ENCODE results near the gene POLE4.

The POLE4 gene

GRCh38 chr2:74991977-74992376 lies 33.5 kb downstream of the POLE4 start:
- no peak for DNase-seq (ENCODE audit: low spot score in 2 of 2)
- H3K4me3 ChIP-seq = no peak overlapping the region
- H3K27me3 ChIP-seq (ENCODE audit: low read depth) = no peaks in the 10 kb centered on the region
- in situ Hi-C loops (cut with MboI; ENCODE audit: low sequenced_read_pairs) = no loop called here
- H3K36me3 ChIP-seq (replicated peaks) = no peaks in the 10 kb centered on the region
- peaks cover 16% of the 10 kb centered on the region for H3K4me1 ChIP-seq
- H3K9me3 ChIP-seq = no peaks in the 10 kb centered on the region

DNA sequence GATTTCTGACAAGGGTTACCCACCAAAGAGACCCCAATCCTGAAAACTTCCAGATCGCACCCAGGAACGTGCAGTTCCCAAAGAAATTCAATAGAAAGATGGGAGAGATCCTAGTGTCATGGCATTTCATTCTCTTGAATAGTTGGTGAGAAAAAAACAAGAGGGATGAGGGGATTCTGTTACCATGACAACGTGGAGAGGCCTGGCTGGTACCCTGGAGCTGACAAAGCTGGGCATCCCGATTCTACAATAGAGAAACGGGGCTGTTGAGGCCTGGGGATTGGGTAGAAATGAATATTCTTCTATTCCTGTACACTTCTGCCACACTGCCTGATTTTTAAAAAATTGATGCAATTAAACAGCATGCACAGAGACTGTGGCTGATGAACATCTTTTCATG lies 41.0 kb downstream of the POLE4 start:
- no peak overlapping the region for H3K4me3 ChIP-seq
- in situ Hi-C loops (cut with MboI; ENCODE audit: low sequenced_read_pairs) = no loop called here
- no peaks in the 10 kb centered on the region for H3K36me3 ChIP-seq (replicated peaks)
- H3K9me3 ChIP-seq = no peaks in the 10 kb centered on the region
- H3K27me3 ChIP-seq (ENCODE audit: low read depth) = no peaks in the 10 kb centered on the region
- DNase-seq (ENCODE audit: low spot score in 2 of 2) = no peak
- H3K4me1 ChIP-seq = peaks cover 10% of the 10 kb centered on the region

DNA sequence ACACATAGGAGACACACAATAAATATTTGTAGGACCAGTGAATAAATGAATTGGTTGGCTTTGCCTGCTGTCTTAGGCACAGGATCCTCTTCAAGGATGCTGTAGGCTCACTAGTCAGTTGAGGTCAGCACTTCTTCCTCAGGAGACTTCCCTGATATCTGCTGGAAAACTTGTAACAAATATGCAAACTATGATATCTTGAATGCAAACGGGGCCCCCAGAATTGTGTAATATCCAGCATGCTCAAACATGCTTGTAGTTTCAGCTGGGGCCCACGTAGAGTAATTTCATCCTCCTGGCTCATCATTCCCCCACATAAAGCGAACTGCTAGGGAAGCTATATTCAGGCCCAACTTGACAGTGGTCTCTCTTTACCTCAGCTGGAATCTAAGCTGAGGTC lies 43.6 kb downstream of the POLE4 start:
- Histone ChIP-seq H3K36me3 (replicated peaks) (no peaks in the 10 kb centered on the region), H3K4me1 (no peaks in the 10 kb centered on the region), H3K4me3 (no peak overlapping the region), H3K27me3 (ENCODE audit: low read depth) (no peaks in the 10 kb centered on the region), H3K9me3 (no peaks in the 10 kb centered on the region)
- in situ Hi-C loops (cut with MboI; ENCODE audit: low sequenced_read_pairs) = no loop called here
- DNase-seq (ENCODE audit: low spot score in 2 of 2) = no peak

- H3K9me3 ChIP-seq = no peaks in the 10 kb centered on the region
- H3K4me1 ChIP-seq = no peaks in the 10 kb centered on the region
- H3K27me3 ChIP-seq (ENCODE audit: low read depth) = no peaks in the 10 kb centered on the region
- no peaks in the 10 kb centered on the region for H3K36me3 ChIP-seq (replicated peaks)
- in situ Hi-C loops (cut with MboI; ENCODE audit: low sequenced_read_pairs) = no loop called here
- no peak overlapping the region for H3K4me3 ChIP-seq
- DNase-seq (ENCODE audit: low spot score in 2 of 2) = no peak
These were observed 44.8 kb downstream of the POLE4 start for GRCh38 chr2:75003276-75003675.

DNA sequence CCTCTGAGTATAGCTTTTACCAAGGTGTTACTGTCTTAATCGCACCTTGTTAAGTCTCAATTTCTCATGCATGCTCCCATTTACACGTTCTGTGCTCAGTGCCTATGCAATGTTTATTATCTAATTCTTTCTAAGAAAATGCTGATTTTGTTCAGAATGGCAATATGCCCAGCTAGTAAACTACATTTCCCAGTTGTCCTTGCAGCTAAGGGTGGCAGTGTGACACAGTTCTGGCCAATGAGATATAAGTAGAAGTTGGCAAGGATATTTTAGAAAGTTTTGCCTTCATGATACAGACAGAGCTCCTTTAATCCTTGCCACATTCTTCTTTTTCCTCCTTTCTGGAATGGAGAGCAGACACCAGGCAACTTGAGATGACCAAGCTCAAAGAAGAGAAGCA lies 45.3 kb downstream of the POLE4 start:
- Histone ChIP-seq H3K27me3 (ENCODE audit: low read depth) (no peaks in the 10 kb centered on the region), H3K9me3 (no peaks in the 10 kb centered on the region), H3K4me3 (no peak overlapping the region), H3K36me3 (replicated peaks) (no peaks in the 10 kb centered on the region), H3K4me1 (no peaks in the 10 kb centered on the region)
- no peak for DNase-seq (ENCODE audit: low spot score in 2 of 2)
- in situ Hi-C loops (cut with MboI; ENCODE audit: low sequenced_read_pairs) = no loop called here

DNA sequence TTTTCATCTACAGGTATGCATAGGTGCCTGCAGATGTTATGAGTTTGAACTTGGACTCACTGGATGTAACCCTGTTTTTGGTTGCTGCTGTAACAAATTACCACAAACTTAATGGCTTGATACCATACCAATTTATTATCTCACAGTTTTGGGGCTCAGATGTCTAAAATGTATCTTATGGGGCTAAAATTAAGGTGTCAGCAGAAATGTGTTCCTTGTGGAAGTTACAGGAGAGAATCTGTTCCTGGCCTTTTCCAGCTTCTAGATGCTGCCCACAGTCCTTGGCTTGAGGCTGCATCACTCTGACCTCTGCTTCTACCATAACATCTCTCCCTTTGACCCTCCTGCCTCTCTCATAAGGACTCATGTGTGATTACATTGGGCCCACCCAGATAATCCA lies 47.6 kb downstream of the POLE4 start:
- DNase-seq (ENCODE audit: low spot score in 2 of 2) = no peak
- no peak overlapping the region for H3K4me3 ChIP-seq
- H3K4me1 ChIP-seq = no peaks in the 10 kb centered on the region
- no peaks in the 10 kb centered on the region for H3K36me3 ChIP-seq (replicated peaks)
- in situ Hi-C loops (cut with MboI; ENCODE audit: low sequenced_read_pairs) = no loop called here
- H3K9me3 ChIP-seq = no peaks in the 10 kb centered on the region
- no peaks in the 10 kb centered on the region for H3K27me3 ChIP-seq (ENCODE audit: low read depth)

DNA sequence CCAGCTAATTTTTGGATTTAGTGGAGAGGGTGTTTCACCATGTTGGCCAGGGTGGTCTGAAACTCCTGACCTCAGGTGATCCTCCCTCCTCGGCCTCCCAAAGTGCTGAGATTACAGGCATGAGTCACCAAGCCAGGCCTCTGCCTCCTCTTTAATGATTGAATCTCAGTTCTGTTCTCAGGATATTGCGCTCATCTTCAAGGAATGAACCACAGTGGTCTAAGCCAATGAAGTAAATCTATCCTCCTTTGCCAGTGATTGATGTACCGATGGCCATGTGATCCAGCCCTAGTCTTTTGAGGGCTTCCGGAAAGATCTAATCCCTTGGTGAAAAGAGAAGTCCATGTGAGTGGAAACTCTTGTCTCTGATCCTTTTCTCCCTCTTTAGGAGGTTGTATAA lies 48.6 kb downstream of the POLE4 start:
- in situ Hi-C loops (cut with MboI; ENCODE audit: low sequenced_read_pairs) = no loop called here
- no peaks in the 10 kb centered on the region for H3K4me1 ChIP-seq
- no peak for DNase-seq (ENCODE audit: low spot score in 2 of 2)
- H3K9me3 ChIP-seq = no peaks in the 10 kb centered on the region
- no peaks in the 10 kb centered on the region for H3K27me3 ChIP-seq (ENCODE audit: low read depth)
- H3K4me3 ChIP-seq = no peak overlapping the region
- H3K36me3 ChIP-seq (replicated peaks) = no peaks in the 10 kb centered on the region

DNA sequence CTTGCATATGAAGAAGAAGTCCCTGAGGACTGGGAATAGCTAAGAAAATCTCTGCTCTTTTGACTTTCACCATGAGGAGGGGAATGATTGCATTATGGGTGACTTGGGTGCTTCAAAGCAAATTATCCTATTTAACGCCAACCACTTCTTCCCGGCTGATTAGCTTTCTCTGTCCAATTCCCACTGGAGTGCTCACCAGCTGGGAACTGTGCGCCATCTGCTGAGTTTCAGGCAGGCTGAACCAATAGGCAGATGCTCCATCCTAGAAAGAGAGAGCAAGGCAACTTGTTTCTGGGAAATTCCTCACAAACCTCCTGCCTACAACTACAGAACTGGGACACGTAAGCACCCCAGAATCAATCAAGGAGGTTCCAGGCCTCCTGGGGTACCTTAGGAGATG lies 49.4 kb downstream of the POLE4 start:
- no peak for DNase-seq (ENCODE audit: low spot score in 2 of 2)
- in situ Hi-C loops (cut with MboI; ENCODE audit: low sequenced_read_pairs) = no loop called here
- H3K27me3 ChIP-seq (ENCODE audit: low read depth) = no peaks in the 10 kb centered on the region
- H3K4me3 ChIP-seq = no peak overlapping the region
- H3K36me3 ChIP-seq (replicated peaks) = no peaks in the 10 kb centered on the region
- H3K9me3 ChIP-seq = no peaks in the 10 kb centered on the region
- H3K4me1 ChIP-seq = no peaks in the 10 kb centered on the region

- in situ Hi-C loops (cut with MboI; ENCODE audit: low sequenced_read_pairs) = no loop called here
- H3K9me3 ChIP-seq = no peaks in the 10 kb centered on the region
- no peaks in the 10 kb centered on the region for H3K36me3 ChIP-seq (replicated peaks)
- no peak overlapping the region for H3K4me3 ChIP-seq
- H3K4me1 ChIP-seq = no peaks in the 10 kb centered on the region
- no peak for DNase-seq (ENCODE audit: low spot score in 2 of 2)
- H3K27me3 ChIP-seq (ENCODE audit: low read depth) = no peaks in the 10 kb centered on the region
These were observed 52.1 kb downstream of the POLE4 start for GRCh38 chr2:75010571-75010970.

GRCh38 chr2:75012080-75012479 lies 53.6 kb downstream of the POLE4 start:
- H3K36me3 ChIP-seq (replicated peaks) = no peaks in the 10 kb centered on the region
- no peaks in the 10 kb centered on the region for H3K9me3 ChIP-seq
- no peaks in the 10 kb centered on the region for H3K27me3 ChIP-seq (ENCODE audit: low read depth)
- in situ Hi-C loops (cut with MboI; ENCODE audit: low sequenced_read_pairs) = no loop called here
- no peak for DNase-seq (ENCODE audit: low spot score in 2 of 2)
- no peak overlapping the region for H3K4me3 ChIP-seq
- H3K4me1 ChIP-seq = no peaks in the 10 kb centered on the region

DNA sequence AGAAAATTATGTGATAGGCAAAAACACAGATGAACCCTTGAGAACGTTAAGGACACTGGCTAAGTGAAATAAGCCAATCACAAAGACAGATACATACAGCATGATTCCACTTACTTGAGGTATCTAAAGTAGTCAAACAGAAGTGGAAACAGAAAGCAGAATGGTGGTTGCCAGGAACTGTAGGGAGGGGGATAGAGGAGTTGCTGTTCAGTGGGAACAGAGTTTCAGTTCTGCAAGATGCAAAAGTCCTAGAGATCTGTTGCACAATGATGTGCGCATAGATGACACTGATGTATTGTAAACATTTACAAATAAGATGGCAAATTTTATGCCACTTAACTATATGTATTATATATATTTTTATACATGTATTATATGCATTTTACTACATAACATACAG lies 59.7 kb downstream of the POLE4 start:
- Histone ChIP-seq H3K4me1 (peaks cover 17% of the 10 kb centered on the region), H3K9me3 (no peaks in the 10 kb centered on the region), H3K36me3 (replicated peaks) (no peaks in the 10 kb centered on the region), H3K27me3 (ENCODE audit: low read depth) (no peaks in the 10 kb centered on the region), H3K4me3 (no peak overlapping the region)
- DNase-seq (ENCODE audit: low spot score in 2 of 2) = no peak
- in situ Hi-C loops (cut with MboI; ENCODE audit: low sequenced_read_pairs) = no loop called here

Data from HAP-1 (cell line).